Skeletal muscle satellite cell (primary cell): ENCODE results near the gene TMCC2.

Experiments used
- H3K27me3 ChIP-seq: 2 replicates; pipeline ENCODE4 v1.7.0; 2013; ENCODE audit warnings: low read length; ENCODE audit not compliant: control insufficient read depth, insufficient read depth
- H3K36me3 ChIP-seq: 2 replicates; pipeline ENCODE4 v1.7.0; 2013; ENCODE audit warnings: mild to moderate bottlenecking, control low read depth, low read length; ENCODE audit not compliant: insufficient read depth
- H3K4me1 ChIP-seq: 2 replicates; pipeline ENCODE4 v1.7.0; 2013; ENCODE audit warnings: low read length; ENCODE audit not compliant: control insufficient read depth, insufficient read depth
- H3K4me2 ChIP-seq: 2 replicates; pipeline ENCODE4 v1.7.0; 2013; ENCODE audit warnings: mild to moderate bottlenecking, low read length
- H3K4me3 ChIP-seq: 2 replicates; pipeline ENCODE4 v1.7.0; 2013; ENCODE audit warnings: low read length
- H3K9ac ChIP-seq: 2 replicates; pipeline ENCODE4 v1.7.0; 2013; ENCODE audit warnings: mild to moderate bottlenecking, low read depth, low read length, moderate library complexity
- H3K9me3 ChIP-seq: replicated peaks from 2 replicates; pipeline ENCODE4 v1.7.0; 2013; ENCODE audit warnings: mild to moderate bottlenecking, control low read depth, low read length

The TMCC2 gene

GRCh38 chr1:205192287-205192686 is 35.5 kb upstream of the TMCC2 start:
- Histone ChIP-seq H3K4me1 (peaks cover 8% of the 10 kb centered on the region), H3K4me3 (no peak overlapping the region), H3K4me2 (no peak overlapping the region), H3K36me3 (no peaks in the 10 kb centered on the region), H3K9ac (no peak overlapping the region), H3K27me3 (no peaks in the 10 kb centered on the region), H3K9me3 (no peaks in the 10 kb centered on the region)

- Histone ChIP-seq H3K9me3 (no peaks in the 10 kb centered on the region), H3K4me3 (no peak overlapping the region), H3K9ac (no peak overlapping the region), H3K4me2 (no peak overlapping the region), H3K36me3 (no peaks in the 10 kb centered on the region), H3K27me3 (no peaks in the 10 kb centered on the region), H3K4me1 (peaks cover 7% of the 10 kb centered on the region)
These were observed 28.4 kb upstream of the TMCC2 start for GRCh38 chr1:205199090-205199930.

- H3K36me3 ChIP-seq, result no peaks in the 10 kb centered on the region
- no peak overlapping the region for H3K4me2 ChIP-seq
- peaks cover 13% of the 10 kb centered on the region for H3K4me1 ChIP-seq
- H3K27me3 ChIP-seq, result no peaks in the 10 kb centered on the region
- H3K4me3 ChIP-seq, result no peak overlapping the region
- H3K9me3 ChIP-seq, result no peaks in the 10 kb centered on the region
- no peak overlapping the region for H3K9ac ChIP-seq
These were observed 27.8 kb upstream of the TMCC2 start for GRCh38 chr1:205199931-205200299.

GRCh38 chr1:205204552-205204951 is 23.2 kb upstream of the TMCC2 start:
- Histone ChIP-seq H3K36me3 (no peaks in the 10 kb centered on the region), H3K4me1 (peaks cover 14% of the 10 kb centered on the region), H3K4me3 (no peak overlapping the region), H3K4me2 (peak overlapping the region; percentile 17), H3K9me3 (no peaks in the 10 kb centered on the region), H3K9ac (no peak overlapping the region), H3K27me3 (no peaks in the 10 kb centered on the region)

GRCh38 chr1:205205055-205205454 is 22.7 kb upstream of the TMCC2 start:
- no peaks in the 10 kb centered on the region for H3K27me3 ChIP-seq
- H3K9me3 ChIP-seq, result no peaks in the 10 kb centered on the region
- H3K4me1 ChIP-seq, result peaks cover 16% of the 10 kb centered on the region
- no peak overlapping the region for H3K9ac ChIP-seq
- H3K36me3 ChIP-seq, result no peaks in the 10 kb centered on the region
- no peak overlapping the region for H3K4me3 ChIP-seq
- H3K4me2 ChIP-seq, result no peak overlapping the region

GRCh38 chr1:205208811-205209210 is 18.9 kb upstream of the TMCC2 start:
- no peak overlapping the region for H3K4me3 ChIP-seq
- H3K9me3 ChIP-seq, result no peaks in the 10 kb centered on the region
- H3K4me2 ChIP-seq, result no peak overlapping the region
- peaks cover 18% of the 10 kb centered on the region for H3K4me1 ChIP-seq
- H3K36me3 ChIP-seq, result no peaks in the 10 kb centered on the region
- H3K9ac ChIP-seq, result no peak overlapping the region
- H3K27me3 ChIP-seq, result no peaks in the 10 kb centered on the region

- Histone ChIP-seq H3K36me3 (no peaks in the 10 kb centered on the region), H3K4me2 (peak overlapping the region; percentile 98), H3K4me3 (peak overlapping the region; percentile 88), H3K27me3 (no peaks in the 10 kb centered on the region), H3K9me3 (no peaks in the 10 kb centered on the region), H3K9ac (peak overlapping the region; percentile 92), H3K4me1 (peaks cover 6% of the 10 kb centered on the region)
These were observed 17.0 kb upstream of the TMCC2 start for GRCh38 chr1:205210756-205211168.

GRCh38 chr1:205211169-205211838 is 16.4 kb upstream of the TMCC2 start, which contains the start of gene DSTYK:
Gene DSTYK (minus strand): TSS chr1:205211702. CDS start chr1:205211535, 167 bp downstream.
- no peaks in the 10 kb centered on the region for H3K9me3 ChIP-seq
- peak within 1 kb of the TSS; percentile 92 for H3K9ac ChIP-seq
- peaks cover 6% of the 10 kb centered on the region for H3K4me1 ChIP-seq
- H3K4me2 ChIP-seq, result peak within 1 kb of the TSS; percentile 98
- H3K27me3 ChIP-seq, result no peaks in the 10 kb centered on the region
- H3K36me3 ChIP-seq, result no peaks in the 10 kb centered on the region
- peak within 1 kb of the TSS; percentile 88 for H3K4me3 ChIP-seq

- Histone ChIP-seq H3K27me3 (peaks cover 1% of the 10 kb centered on the region), H3K4me1 (peaks cover 6% of the 10 kb centered on the region), H3K4me2 (peak overlapping the region; percentile 73), H3K9me3 (no peaks in the 10 kb centered on the region), H3K36me3 (no peaks in the 10 kb centered on the region), H3K4me3 (peak overlapping the region; percentile 88), H3K9ac (no peak overlapping the region)
These were observed 15.8 kb upstream of the TMCC2 start for GRCh38 chr1:205211839-205212536.

- Histone ChIP-seq H3K4me3 (no peak overlapping the region), H3K4me1 (peaks cover 6% of the 10 kb centered on the region), H3K9ac (no peak overlapping the region), H3K4me2 (no peak overlapping the region), H3K9me3 (no peaks in the 10 kb centered on the region), H3K27me3 (peaks cover 7% of the 10 kb centered on the region), H3K36me3 (no peaks in the 10 kb centered on the region)
These were observed 13.0 kb upstream of the TMCC2 start for GRCh38 chr1:205214756-205215155.

GRCh38 chr1:205216588-205216987 is 11.2 kb upstream of the TMCC2 start:
- no peaks in the 10 kb centered on the region for H3K4me1 ChIP-seq
- H3K9ac ChIP-seq, result no peak overlapping the region

More at GRCh38 chr1:205216588-205216987, 11.2 kb upstream of the TMCC2 start:
- Histone ChIP-seq H3K36me3 (no peaks in the 10 kb centered on the region), H3K4me3 (no peak overlapping the region), H3K4me2 (no peak overlapping the region), H3K27me3 (peaks cover 7% of the 10 kb centered on the region), H3K9me3 (no peaks in the 10 kb centered on the region)
